HG03108 (cell line): ENCODE measurements around the gene ABCA13.

ENCODE experiments used
- ATAC-seq: cut with Tn5 transposase; IDR thresholded peaks from one replicate; pipeline ENCODE4 v1.9.1; 2021; ENCODE audit warnings: moderate library complexity; ENCODE audit not compliant: unreplicated experiment

The ABCA13 gene

DNA sequence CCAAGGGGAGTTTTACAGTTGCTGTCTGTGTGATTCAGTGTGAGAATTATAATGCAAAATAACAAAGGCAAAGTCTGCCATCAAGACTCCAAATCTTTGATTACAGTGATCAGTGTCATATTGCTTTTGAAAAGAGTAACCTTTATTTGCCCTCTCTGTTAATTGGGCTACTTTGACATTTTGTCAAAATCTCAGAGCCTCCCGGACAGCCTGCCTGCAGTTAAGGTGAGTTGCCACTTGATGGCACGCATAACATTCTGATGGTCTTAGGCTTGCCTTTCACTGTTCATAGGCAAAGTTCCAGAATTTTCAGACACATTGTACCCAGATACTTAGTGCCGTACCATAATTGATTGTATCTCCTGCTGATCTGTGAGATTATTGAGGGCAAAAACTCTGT, 253.5 kb downstream of the ABCA13 start:
- no peak for ATAC-seq

DNA sequence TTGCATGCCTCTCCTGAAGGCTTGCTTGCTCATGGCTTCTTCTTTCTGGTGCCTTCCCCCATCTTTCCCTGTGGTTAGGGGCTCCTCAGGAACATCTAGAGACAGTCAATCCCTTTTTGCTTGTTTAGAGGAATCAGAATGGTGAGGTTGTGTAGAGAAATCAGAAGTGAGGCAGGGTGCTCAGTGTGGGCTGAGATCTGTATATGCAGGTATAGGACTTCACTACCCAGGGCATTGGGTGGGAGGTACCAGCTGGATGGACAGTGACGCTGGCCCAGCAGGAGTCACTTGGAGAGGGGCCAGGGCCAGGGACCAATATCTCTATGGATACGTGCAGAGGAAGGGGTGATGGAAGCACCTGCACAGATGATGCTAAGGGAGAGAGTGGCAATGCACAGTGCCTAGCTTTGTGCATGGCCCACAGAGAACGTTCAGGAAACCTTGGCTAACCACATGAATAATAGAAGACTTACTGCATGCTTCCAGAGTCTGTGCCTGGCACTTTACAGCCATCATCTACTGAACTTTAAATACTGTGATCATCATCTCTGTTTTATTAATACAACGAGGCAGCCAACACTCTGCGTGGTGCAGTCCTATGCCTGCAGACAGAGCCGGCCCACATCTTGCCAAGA, 255.2 kb downstream of the ABCA13 start:
- no peak for ATAC-seq

DNA sequence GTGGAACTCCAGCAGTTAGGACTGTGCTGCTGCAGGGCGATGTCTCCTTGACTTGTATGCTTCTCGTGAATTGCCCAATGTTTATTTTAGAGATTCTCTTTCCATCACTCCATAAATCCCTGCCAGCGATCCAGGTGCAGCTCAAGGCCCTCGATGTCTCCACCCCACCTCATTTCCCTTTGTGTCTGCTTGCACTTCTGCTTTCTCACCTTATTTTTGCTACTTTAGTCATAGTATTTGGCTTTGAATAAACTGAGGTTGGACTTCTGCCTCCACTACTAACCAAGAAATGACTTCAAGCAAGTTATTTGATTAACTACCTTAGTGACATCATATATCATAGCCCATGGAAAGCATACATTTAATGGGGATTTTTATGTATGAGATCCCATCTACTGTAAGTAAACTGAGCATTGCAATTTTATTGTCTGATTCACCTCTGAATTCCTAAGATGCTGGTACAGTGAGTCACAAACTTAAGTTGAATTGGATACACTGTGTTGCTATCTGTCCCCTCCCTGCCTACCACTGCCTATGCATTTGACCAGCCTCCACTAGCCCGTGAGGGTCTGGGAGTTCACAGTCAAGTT, 255.8 kb downstream of the ABCA13 start:
- no peak for ATAC-seq

DNA sequence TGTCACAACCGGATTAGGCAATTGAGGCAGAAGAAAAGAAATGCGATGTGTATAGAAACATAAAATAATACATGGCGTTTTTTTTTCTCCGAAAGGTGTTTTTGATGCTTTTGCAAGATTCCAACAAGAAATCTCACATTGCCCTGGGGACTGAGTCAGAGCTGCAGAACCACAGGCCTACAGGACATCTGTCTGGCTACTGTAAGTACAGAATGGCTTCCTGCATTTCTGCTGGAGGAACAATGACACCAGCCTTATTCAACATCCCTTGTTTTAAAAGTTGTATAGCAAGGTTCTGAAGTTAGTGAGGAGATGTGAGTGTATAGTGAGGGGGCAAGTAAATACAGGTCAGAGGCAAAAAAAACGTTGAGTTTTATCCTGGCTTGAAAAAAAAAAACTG, 256.4 kb downstream of the ABCA13 start:
- no peak for ATAC-seq

DNA sequence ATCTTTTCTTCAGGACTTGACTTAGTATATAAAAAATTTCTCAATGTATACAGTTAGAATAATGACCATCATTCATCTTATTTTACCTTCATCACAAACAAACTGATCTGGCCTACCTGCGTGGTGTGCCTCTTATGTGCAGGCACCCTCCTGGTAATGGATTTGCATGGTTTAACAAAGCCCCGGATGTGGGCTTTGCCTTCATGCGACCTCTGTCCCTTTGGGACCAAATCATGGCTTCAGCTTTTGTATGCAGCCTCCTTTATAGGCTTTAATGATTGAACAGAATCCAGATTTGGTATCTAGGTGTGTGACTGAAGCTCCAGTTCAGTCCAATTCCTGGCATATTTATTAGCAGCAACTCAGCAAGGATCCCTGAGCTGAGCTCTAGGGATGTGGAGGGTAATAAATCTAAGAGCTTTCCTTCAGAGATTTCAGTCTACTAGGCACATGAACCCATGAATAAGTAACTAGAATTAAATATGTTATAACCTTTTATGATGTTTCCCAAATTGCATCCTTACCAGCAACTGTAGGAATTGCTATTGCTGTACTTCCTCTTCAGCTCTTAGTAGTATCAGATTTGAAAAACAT, 256.9 kb downstream of the ABCA13 start:
- no peak for ATAC-seq

DNA sequence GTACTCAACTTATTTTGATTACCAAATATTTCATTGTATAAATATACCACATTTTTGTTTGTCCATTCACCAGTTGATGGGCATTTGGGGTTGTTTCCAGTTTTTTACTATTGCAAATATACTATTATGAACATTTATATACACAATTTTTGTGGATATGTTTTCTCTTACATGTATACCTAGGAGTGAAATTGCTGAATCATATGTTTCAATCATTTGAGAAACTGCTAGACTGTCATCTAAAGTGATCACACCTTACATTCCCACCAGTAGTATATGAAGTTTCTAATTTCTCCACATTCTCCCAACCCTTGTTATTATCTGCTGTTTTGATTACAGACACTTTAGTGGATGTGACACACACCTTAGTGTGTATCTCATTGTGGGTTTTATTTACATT, 257.9 kb downstream of the ABCA13 start:
- ATAC-seq: no peak

DNA sequence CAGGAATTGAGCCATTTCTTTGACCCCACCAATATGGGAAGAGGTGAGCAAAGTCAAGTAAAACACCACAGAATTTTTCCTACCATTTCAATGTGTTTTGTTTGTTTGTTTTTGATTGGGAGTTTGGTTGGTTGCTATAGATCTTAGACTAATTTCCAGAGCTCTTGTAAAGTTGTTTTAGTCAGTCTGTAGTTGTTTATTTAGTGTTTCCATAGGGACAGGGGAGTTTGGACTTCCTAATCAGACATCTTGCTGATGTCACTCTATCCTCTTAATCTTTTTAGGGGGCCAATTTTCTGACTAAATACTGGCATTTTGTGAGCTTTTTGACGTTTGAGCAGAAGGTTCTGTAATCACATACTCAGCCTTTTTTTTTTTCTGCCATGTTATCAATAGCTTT, 266.9 kb downstream of the ABCA13 start:
- ATAC-seq: no peak

DNA sequence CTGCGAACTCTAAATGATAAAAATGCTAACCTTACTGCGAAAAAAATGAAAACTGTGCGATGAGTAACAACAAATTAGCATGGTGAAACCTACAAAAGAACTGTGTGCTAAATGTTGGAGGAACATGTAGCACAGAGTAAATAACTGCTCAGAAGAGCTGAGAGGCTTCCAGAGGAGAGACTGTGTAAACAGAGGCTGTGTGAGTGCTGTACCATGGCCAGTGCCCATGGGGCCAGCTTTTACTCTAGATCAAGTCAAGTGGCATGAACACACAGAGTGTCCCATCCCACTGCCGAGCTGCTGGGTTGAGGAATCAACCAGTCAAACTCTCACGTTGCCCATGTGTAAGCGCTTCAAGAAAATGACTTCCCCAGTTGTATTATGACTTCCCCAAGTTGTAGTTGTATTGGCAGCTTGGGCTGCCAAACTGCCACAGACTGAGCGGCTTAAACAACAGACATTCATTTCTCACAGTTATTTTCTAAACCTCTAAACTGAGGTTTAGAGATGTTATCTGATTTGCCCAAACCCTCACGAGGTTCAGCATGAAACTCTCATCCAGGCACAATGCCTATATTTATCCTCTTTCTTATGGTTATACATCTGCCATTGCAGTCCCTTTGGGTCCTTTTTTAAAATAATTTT, 270.7 kb downstream of the ABCA13 start:
- ATAC-seq: no peak

DNA sequence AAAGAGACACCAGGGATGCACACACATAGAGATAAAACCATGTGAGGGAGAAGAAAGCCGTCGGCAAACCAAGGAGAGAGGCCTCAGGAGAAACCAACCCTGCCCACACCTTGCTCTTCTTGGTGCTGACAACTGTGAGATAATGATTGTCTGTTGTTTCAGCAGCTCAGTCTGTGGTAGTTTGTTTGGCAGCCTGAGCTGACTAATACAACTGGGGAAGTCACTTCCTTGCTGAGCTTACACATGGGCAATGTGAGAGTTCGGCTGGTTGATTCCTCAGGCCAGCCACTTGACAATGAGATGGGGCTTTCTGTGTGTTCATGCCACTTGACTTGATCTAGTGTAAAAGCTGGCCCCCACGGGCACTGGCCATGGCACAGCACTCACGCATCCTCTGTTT, 271.8 kb downstream of the ABCA13 start:
- no peak for ATAC-seq

DNA sequence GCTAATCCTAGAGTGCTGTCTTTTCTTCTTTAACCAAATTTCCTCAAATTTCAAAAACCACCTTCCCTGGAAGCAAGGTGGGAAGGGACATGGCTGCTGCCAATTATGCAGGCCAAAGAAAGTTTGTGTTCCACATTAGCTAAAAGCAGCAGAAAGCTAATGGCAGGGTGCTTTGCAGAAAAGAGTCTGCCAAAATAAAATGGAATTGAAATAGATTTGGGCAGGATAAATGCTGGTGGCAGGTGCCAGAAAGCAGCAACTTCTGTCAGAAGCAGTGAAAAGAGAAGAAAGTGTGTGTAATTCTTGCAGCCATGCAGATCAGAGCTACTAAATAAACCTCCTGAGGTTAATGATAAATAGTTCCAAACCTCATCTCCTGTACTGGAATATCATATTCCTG, 275.5 kb downstream of the ABCA13 start:
- ATAC-seq: no peak

DNA sequence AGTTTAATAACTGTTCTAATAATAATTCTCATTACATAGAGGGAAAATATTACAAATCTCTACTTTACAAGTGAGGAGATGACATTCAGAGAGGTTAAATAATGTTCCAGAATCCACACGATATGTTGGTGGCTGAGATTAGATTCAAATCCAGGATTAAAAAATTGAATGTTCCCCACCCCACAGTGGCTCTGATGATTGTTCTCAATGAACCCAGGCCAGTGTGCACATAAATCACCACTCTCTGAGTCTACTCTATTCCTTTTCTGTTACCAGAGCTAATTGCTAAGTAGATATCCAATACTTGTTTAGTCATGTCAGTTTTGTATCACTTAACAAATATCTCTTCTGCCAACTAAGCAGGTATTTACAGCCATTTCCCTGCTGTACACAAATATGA, 281.0 kb downstream of the ABCA13 start:
- ATAC-seq: no peak

DNA sequence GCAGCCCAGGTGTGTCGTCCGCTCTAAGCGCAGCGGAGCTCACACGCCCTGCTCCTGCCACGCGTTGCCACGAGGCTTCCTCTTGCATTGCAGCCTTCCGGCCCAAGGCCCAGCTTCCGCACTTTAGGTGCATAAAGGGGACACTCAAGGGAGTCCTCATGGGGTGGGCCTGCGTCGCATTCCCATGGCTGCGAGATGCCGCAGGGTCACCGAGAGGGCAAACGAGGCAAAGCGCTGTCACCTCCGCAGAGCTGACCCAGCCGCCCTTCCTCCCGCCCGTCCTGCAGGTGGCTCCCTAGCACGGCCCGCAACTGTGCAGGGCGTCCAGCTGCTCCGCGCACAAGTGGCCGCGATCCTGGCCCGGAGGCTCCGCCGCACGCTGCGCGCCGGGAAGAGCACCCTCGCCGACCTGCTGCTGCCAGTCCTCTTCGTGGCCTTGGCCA, 283.5 kb downstream of the ABCA13 start:
- ATAC-seq: no peak

DNA sequence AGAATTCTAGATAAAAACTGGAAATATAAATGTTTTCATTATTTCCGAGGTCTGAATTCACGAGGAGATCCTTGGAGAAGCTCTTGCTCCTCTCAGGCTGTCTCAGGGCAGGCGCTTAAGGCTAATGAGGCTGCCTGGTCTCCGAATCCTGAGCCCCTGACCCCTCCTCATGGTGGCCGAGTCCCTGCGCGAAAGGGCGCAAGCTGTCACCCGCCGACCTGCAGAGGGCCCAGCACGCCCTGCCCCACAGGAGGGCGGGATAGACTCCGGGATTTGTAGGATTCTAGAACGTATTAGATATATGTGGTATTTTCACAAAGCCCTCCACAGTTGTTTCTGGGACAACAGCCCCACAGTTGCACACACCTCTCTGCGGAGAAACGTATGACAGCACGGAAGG, 284.1 kb downstream of the ABCA13 start:
- no peak for ATAC-seq

DNA sequence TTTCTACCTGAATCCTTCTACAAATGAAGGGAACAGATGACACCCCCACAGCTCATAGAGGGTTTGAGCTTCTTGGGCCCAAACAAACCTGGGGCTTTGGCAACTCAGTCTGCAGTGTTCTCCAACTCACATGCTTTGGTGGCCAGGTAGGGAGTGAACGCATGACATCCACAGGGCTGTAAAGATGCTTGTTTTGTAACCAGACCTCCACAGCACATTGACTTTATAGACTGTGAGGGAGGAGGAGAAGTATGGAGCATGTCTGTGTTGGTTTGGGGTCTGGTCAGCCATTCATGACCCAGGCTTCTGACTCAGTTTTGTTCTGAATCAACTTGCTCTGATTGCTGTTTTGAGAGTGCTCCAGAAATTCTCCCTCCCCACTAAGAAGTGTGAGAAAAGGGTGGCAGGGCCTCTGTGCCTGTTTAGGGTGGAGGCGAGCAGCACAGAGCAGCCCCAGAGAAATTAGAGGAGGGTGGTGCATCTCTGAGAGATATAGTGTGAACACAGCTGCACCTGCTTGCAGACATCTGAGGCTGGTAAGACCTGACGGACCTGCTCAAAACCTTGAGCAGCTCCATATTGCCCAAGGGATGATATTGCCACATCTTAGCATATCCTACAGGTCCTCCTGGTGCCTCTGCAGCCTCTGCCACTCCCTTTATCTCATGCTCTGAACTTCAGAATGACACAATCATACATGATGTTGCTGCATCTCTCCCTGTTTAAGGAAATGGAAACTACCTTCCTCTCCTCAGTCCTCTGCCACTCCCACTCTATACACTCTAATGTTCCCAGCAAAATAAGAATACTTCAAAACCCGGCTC, 287.7 kb downstream of the ABCA13 start:
- no peak for ATAC-seq

DNA sequence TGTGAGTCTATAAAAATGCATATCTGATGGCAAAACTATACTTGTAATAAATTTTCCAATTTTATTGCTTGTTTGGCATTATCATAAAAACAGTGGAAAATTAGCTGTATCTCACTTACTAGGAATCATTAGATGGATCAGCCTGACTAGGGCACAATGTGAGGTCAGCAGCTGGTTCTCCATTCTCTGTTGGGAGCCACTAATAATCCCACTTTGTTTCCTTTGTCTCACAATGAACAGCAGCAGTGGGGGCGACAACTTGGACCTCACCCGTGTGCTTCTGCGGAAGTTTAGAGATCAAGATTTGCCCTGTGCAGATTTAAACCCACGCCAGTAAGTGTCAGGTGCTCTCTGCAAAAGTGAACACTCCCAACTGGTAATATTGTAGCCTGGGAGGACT, 295.5 kb downstream of the ABCA13 start:
- ATAC-seq: no peak

DNA sequence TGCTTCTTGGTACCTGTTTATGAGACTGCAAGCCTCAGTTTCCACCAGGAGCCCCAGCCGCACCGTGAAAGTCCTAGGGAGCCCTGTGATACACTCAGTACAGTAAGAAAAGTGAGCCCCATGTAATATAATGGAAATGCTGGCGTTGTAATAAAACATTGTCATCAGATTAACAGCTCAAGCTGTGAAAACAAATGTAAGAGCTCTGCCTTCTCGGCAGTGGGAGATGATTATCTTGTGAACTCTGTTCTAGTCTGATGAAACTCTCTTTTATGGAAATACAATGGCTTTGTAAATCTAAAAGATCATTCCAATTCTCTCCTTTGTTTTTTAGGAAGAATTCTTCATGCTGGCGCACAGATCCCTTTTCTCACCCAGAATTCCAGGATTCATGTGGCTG, 299.9 kb downstream of the ABCA13 start:
- ATAC-seq: no peak

DNA sequence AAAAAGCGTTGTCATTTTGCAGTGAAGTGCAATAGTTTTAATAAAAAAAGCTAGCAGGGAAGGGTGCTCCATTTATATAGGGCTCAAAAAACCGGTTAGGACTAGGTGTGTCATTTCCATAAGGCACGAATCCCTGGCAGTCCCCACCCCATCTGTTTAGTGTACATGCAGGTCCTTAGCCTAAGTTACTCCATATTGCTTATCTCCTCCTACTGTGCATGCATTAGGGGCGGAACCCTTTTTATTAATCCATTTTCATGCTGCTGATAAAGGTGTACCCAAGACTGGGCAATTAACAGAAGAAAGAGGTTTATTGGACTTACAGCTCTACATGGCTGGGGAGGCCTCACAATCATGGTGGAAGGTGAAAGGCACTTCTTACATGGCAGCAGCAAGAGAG, 301.4 kb downstream of the ABCA13 start:
- no peak for ATAC-seq

DNA sequence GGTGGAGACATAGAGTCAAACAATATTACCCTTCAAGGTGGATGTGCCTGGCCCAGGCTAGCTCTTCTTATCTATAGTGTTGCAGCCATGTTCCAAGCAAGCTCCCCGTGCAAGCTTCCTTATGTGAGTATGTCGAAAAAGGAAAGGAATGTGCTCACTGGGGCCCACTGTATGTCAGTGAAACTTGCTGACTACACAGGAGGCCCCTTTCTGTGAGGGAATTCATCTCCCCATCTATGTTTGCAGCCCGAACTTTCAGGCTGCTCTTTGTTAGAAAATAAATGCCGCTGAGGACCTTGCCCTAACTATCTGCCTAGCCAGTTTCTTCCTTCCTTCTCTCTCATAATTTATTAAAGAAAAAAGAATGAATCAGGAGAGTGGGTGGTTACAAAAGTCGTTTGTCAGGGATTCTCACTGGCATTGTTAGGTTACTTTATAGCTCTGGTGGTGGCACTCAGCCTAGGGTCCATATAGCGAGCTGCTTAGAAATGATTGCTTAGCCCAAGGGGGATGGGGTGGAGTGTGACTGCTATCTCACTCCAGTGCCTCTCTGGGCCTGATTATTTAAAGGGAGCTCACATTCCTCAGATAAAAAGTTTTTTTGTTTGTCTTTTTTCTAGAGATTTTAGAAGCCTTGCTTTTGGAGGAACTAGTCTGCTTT, 302.1 kb downstream of the ABCA13 start:
- no peak for ATAC-seq

DNA sequence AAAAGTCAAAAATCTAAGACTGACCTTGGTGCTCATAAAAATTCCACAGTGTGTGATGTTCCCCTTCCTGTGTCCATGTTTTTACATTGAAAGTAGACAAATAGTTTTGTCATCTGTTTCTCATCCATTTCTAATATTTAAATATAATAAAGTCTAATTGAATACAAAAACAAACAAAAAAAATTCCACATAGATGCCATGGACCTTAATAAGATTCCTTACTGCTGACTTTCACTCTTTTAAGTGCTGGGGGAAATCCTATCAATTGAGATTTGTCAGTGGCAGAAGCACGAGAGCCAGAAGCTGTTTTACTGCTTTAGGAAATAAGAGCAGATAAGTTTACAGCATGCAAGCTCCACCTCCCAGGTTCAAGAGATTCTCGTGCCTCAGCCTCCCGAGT, 310.0 kb downstream of the ABCA13 start:
- ATAC-seq: no peak

DNA sequence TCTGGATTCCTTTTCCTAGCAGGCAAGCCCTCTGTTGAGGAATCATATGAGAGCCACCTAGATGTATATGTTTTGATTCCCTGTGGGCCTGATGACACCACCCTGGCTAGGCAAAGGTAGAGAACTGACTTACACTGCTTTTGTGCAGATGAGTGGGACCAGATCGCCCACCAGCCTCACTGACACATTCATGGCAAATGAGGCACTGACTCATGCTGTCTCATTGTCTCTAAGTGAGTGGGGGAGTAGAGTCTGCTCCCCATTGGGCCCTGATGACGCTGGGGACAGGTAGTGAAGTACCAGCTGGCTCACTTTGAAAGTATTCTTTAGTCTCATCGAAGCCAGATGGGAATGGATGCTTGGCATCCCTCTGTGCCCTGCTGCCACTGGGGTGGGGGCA, 326.3 kb downstream of the ABCA13 start:
- no peak for ATAC-seq

DNA sequence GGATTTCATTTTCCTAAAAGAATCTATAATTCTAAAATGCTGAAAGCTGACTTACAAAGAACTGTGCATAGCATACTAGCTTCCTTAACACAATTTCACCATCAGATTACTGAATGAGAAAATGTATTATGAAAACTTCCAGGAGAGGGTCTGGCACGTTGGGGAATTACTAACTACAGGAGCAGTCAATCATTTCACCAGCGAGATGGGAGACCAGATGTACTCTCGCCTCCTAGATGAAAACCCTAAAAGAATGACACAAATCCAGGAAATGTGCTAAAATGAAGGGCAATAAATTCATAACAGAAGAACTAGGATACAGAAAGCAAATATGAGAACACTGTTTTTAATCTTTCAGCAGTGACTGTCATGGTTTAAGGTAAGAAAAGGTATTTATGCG, 330.8 kb downstream of the ABCA13 start:
- ATAC-seq: no peak
